Stimulated activated CD4-positive, alpha-beta T cell treated with anti-CD3 and anti-CD28 coated beads, Interleukin-12 subunit alpha, Interleukin-12 subunit beta, amount 100 ng/mL, for 48 hours (primary cell): ENCODE results near the gene P2RX5.
A peak's percentile ranks its signal among the peaks of the same experiment; 100 is the strongest.

Experiments
- DNase-seq, 3 donors: peaks; one replicate each; pipeline ENCODE4 v3.0.0-alpha.2; 2020; ENCODE audit warnings: low read depth in 2 of 3, low spot score in 1 of 3

The P2RX5 gene

DNA sequence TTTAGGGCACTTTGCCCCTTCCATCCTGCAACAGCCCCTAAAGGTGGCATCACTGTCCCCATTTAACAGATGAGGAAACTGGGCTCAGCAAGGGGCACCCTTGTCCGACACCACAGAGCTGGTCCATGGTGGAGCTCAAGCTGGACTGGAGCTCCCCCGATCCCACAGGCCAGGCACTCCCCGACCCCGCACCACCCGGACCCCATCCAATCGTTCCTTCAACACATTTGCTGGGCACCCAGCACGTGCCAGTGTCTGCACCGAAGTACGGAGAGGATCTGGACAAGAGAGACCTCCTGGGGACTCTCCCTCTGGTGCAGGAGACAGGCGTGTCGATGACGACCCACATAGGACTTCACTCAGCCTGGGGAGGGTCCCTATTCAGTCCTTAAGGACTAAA, 13.9 kb downstream of the P2RX5 start:
- DNase-seq, result no peak

GRCh38 chr17:3681565-3681964, 14.4 kb downstream of the P2RX5 start:
- no peak for DNase-seq

- no peak for DNase-seq
Measured at GRCh38 chr17:3681057-3681456, 14.9 kb downstream of the P2RX5 start.

DNA sequence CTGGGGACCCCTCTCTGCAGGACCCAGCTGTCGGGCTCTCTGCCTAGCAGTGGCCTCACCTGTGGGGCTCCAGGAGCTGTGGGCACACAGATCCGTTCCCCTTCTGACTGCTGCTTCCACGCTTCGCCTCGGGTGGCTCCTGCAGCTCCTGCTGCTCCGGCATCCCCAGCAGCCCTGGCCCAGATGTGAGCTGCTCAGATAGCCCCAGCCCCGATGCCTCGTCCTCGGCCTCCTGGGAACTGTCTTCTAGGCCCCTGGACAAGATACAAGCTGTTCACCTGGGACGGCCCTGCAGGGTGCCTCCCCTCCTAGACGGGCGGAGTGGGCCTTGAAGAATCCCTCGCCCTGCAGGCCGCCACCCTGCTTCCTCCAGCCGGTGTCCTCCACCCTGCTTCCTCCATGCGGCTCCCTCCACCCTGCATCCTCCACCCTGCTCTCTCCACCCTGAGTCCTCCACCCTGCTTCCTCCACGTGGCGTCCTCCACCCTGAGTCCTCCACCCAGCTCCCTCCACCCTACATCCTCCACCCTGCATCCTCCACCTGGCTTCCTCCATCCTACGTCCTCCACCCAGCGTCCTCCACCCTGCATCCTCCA, 16.3 kb downstream of the P2RX5 start:
- no peak for DNase-seq

GRCh38 chr17:3678821-3679530, 17.0 kb downstream of the P2RX5 start:
- no peak for DNase-seq

GRCh38 chr17:3678095-3678820, 17.7 kb downstream of the P2RX5 start:
- no peak for DNase-seq

DNA sequence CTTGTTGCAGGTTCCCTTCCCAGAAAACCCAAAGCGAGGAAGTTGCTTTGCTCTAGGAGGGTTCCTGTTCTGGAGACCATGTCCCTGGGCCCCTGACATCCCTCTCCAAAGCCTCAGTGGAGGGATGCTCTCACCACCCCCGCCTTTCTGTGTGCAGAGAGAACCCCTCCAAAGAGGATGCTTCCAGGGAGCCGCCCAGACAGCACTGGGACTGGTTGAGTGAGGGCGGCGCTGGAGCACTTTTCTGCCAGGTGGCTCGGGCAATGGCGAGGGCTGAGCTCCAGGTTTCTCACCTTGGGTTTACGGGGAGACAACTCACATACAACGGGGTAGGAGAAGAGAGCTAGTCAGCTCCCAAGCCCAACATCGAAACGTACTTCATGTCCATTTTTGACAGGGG, 20.1 kb downstream of the P2RX5 start:
- no peak for DNase-seq

GRCh38 chr17:3672571-3672970, 23.4 kb downstream of the P2RX5 start:
- DNase-seq, result no peak

- DNase-seq, result no peak
Measured at GRCh38 chr17:3669548-3669947, 26.4 kb downstream of the P2RX5 start.

DNA sequence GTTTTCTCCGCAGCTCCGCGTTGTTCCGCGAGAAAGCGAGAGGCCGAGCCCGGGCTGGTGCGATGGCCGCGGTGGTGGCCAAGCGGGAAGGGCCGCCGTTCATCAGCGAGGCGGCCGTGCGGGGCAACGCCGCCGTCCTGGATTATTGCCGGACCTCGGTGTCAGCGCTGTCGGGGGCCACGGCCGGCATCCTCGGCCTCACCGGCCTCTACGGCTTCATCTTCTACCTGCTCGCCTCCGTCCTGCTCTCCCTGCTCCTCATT, 26.9 kb downstream of the P2RX5 start:
- no peak for DNase-seq

GRCh38 chr17:3668279-3669084, 27.5 kb downstream of the P2RX5 start, which contains the start of the genes EMC6 and TAX1BP3:
TSS of gene EMC6 (plus strand) at chr17:3668812. CDS start at chr17:3669147, 335 bp downstream.
TSS of gene TAX1BP3 (minus strand) at chr17:3668578. CDS start at chr17:3668526, 52 bp downstream.
- peak; percentile 97 to 98 (median 97) for DNase-seq

DNA sequence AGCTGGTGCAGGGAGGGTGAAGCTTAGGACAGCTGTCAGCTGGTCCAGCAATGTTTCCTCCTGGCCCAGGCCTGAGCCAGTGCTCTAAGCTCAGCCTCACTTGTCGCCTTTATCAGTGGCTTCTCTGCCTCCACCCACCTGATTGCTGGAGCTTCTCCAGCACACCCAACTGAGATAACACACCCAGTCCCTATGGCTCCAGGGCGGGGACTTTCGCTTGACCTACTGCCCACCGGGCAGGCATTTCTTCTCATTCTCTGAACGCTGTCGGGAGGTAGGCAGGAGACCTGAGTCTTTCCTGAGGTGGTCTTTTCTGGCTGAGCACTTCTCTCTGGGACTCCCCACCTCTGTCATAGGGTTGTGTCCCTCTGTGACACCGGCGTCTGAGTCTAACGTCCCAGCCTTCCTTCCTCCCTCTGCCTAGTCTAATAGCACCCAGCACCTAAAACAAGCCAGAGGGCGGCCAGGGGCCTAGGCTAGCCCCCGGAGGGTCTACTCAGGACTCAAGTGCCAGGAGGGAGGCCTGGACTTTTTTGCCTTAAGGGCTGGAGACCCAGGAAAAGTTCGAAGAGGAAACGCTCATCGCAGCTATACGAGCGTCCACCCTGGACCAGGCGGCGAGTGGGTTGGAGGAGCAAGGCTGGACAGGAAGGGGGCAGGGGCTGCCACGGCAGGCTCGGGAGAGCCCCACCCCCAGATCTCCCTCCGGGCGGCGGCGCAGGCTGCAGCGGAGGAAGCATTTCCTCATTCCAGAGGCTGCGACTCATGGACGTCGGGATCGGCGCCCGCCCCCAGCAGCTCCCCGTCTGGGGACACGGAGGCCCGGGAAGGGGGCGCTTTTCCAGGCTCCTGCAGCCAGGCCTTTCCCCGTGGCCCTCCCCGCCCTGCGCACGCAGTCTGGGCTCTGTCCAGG, 28.3 kb downstream of the P2RX5 start:
- DNase-seq, result no peak

- no peak for DNase-seq
Measured at GRCh38 chr17:3666516-3666915, 29.4 kb downstream of the P2RX5 start.

GRCh38 chr17:3665834-3666233, 30.1 kb downstream of the P2RX5 start:
- no peak for DNase-seq

- DNase-seq, result no peak
Measured at GRCh38 chr17:3663102-3664011, 32.6 kb downstream of the P2RX5 start.

GRCh38 chr17:3660311-3660891, 35.6 kb downstream of the P2RX5 start:
- DNase-seq, result no peak

GRCh38 chr17:3659541-3660111, 36.3 kb downstream of the P2RX5 start:
- no peak for DNase-seq

GRCh38 chr17:3658784-3659449, 37.0 kb downstream of the P2RX5 start:
- no peak for DNase-seq
